ENCODE measurements around the gene ARFGAP3.

Gene ARFGAP3

DNA sequence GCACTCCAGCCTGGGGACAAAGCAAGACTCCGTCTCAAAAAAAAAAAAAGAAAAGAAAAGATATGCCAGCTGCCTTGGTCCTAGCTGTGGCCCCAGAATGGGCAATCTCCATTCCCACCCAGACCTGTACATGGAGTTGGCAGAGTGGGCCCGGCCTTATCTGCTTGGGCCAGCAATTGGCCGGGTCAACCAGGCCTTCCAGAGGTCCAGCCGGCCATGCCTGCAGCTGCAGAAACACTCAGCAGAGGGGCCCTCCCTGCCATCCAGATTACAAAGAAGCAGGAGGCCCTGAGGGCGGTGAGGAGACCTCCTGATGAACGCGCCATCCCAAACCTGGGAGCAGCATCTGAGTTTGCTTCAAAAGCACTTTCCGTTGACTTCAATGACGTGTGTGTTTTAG lies 26.9 kb upstream of the ARFGAP3 start:
- no peak for DNase-seq

DNA sequence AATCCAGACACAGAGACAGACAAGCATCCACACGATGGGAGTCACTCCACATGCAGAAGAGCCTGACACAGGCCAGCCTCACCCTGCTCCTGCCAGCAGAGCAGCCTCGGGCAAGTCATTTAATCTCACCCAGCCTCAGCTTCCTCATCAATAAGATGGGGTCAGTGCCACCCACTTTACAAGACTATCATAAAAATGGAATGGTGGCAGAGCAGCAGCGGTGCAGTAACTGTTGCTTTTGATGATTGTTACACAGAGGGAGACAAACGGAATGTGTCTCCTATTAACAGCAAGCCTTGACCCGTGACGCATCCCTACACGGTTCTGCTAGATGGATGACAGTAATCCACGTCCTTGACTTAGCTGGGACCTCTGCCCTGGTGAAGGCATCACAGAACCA lies 26.0 kb upstream of the ARFGAP3 start:
- no peak for DNase-seq

DNA sequence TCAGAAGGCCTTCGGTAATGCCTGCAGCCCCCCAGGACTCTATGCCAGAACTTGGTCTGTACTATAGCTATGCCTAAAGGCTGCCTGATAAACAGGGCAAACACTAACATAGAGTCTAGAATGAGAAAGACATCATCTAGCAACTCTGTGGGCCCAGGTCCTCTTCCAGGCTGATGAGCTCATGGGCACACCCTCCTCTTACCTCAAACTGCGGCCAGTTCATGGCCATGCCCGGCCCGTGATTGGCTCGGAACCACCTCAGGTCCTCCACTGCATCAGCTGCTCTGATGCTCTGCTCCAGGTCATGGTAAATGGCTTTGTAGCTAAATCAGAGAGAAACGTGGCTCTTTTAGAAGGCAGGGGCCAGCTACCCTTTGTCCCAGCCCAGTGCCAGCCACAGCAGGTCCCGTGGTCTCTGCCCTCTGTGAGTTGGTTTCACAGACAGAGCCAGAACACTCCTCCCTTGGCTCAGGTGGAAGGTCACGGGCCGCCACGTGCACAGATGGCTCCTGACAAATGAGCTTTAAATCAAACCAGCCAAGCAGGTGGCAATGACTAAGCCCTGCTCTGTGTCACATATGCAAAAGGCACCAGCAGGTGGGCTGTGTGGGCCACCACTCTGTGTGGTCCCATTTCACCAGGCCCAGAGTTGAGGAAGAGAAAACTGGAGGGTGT lies 25.0 kb upstream of the ARFGAP3 start:
- DNase-seq = no peak

DNA sequence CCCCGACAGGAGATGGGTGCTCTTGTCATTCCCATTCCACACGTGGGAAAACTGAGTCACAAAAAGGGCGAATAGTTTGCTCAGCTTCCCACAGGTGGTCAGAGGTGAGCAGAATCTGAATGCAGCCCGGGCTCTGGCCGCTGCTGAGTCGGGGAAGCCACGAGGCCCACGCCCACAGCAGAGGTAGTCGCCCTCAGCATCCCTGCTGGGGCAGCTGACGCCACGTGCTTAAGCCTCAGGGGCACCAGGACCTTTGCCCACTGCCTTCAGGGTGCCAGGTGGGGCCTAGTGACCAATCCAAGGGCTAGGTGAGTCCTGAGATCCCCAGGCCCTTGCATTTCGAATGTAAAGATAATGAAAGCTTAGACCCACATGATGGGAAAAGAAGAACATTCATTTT lies 24.2 kb upstream of the ARFGAP3 start:
- no peak for DNase-seq

DNA sequence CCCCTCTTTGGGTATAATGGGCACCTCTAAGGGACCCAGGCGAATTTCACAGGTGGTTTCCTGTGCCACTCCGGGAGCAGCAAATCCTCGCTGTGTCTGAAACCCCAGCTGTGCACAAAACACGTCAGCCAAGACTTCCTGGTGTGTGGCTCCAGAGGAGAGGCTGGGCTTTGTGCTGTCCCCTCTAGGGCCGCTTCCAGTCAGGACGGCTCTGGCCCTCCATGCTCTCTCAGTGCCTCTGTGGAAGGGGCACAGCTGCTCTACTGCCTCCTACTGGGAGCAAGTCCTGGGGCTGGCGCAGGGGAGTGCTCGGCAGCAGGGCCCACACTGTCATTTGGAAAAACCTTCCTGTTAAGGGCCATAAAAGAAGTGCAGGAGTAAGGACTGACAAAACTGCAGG lies 23.7 kb upstream of the ARFGAP3 start:
- DNase-seq = no peak

DNA sequence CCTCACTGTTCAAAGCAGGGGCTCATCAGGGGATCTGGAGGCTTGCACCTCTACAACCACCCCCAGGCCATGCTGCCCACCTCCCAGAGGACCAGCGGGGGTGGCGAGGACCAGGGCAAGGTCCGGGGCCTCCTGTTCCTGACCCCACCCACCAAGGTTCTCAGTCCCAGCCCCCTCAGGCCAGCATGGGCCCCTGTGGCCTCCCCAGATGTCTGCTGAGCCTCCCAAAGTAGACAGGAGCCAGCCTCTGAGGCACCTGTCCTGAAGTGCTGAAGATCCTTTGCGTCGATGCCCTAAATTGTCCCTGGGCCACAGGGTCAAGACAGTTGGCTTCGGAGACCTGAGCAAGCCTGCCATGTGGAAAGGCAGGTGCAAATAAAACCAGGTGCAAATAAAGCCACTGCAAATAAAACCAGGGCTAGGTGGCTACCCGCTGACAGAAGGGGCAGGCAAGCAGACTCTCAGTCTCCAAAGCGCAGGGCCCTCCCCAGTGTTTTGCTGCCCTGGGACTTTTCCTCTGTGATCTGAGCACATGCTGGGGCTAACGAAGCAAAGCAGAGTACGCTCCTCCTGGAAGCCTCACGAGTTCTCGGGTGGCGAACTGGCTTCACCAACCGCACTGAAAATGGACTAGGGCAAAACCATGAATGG lies 22.4 kb upstream of the ARFGAP3 start:
- DNase-seq = no peak

DNA sequence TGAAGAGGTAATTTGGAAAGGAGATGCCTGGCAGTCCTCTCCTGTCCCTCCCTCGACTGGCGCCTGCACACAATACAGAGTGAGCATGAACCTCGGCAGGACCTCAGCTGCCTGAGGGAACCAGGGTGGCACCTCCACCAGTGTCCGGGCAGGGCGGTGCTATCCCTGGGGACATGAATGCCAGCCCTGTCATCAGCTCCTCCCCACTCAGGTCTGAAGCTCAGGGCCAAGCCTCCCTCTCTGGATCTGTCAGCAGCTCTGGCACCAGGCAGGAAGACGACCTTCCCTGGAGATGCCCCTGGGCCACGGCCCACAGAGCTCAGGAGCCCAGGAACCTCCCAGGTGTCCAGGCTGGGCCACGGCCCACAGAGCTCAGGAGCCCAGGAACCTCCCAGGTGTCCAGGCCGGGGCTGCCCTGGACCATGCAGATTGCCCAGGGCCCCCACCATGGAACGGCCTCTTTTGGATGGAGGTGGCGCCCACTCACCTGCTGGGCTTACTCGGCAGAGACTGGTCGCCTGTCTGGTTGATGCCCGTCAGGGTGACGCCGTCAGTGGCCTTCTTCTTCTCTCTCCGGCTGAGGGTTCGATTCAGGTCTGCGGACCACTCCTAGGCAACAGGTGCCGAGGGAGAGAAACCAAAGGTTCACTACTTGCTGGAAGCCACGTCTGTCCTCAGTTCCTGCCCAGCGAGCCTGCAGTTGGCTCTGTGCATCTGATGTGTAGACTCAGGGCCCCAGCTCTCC lies 21.7 kb upstream of the ARFGAP3 start:
- DNase-seq = no peak

DNA sequence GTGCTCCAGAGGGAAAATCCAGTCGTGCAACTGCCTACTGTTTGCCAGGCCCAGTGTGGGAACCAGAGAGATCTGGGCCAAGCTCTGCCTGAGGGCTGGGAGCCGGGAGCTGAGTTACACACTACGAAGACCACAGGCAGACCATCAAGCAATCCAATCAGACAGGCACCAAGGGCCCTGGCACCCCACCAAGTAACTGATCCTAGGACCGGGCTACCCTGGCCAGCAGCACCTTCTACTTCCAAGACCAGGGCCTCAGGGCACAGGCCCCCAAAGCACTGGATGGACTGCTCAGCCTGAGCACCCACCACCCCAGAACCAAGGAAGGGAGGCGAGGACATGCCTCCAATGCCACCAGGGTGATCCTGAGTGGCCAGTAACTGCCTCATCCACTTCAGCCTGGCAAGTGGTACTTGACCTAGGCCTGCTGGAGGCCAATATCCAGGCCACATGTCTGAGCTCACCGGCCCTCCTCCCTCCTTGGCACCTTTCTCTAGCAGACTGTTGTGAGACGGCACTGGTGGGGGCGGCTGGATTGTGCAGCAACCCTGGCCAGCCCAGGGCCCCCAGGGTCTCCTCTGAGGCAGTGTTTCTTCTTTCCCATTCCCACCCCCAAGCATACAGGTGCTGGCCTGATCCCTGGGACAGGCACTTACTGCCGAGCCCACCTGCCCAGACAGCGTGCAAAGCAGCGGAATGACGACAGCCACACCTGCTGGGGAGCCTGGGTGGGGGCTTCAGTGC lies 20.7 kb upstream of the ARFGAP3 start:
- no peak for DNase-seq

DNA sequence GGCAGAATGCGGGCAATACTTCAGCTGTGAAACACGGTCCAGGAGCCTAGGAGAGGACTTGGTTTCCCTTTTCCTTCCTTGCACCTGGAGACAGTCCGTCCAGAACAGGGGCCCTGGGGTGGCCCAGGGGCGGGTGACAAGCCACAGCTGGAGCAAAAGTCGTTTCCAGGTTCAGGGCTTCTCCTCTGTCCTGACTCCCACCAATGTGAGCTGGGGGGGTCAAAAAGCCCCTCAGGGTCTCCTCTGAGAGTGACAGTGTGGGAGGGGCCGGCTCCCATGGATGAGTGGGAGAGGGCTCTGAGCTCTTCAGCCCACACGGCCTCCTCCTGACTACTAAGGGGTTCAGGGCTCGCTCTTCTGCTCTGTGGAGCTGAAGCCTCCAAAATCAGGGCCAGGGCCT lies 20.1 kb upstream of the ARFGAP3 start:
- DNase-seq = no peak

DNA sequence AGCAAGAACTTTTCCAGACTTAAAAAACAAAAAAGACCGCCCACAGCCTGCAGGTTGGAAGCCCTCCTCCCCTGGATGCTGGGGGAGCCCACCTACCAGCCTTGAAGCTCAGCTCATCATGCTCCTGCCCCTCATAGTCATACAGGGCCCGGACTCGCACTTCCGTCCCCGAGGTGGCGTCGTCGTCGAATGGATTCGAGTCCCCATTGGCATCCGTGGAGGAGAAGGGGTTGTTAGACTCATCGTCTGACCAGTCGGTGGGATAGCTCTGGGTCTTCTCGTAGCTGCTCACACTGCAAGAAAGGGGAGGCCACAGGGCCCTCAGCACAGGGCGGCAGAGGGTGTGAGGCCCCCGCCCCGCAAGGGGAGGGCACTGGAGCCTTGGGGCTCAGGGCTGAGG lies 19.0 kb upstream of the ARFGAP3 start:
- no peak for DNase-seq

DNA sequence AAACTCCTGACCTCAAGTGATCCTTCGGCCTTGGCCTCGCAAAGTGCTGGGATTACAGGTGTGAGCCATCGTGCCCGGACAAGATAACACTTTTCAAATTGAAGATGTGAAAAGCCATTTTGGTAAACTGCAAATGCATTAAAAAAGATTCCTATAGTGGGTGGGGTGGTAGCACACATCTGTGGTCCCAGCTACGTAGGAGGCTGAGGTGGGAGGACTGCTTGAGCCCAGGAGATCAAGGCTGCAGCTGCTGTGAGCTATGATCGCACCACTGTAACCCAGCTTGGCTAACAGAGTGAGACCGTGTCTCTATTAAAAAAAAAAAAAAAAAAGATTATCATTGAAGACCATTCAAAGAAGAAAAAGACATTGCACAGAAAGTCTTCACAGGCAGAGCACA lies 16.9 kb upstream of the ARFGAP3 start:
- no peak for DNase-seq

DNA sequence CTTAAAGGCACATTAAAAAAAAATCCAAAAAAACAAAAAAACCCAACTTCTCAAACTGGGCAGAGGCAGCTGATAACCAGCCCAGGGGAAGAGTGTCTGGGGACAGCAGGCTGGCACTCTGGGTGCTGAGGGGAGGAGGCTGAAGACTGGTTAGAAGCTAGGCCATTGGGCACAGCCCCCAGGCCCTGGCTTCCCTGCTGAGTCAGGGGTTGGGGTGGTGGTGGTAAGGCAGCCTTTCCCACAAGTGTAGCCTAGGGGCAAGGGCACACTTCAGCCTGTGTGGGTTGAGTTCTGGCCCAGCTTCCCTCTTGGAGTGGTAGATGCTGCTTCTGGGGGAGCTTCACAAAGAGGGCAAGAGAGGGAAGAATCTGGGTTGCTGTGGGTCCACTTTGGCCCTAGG lies 16.3 kb upstream of the ARFGAP3 start:
- no peak for DNase-seq

DNA sequence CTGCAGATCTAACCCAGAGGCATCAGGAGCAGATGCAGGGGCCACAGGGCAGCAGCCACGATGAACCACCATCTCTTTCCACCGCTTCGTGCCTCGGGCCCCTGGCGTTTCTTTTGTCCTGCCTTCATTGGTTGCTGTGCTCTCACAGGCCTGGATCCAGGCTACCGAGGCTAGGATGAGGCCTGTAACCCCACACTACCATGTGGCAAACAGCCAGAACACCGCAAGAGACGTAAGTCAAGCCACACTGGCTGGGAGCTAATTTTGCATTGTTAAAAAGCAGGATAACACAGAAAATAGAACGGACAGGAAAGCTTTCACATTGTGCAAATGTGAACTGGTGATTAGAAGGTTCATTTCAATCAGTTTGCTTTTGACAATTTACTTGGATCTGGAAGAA lies 15.7 kb upstream of the ARFGAP3 start:
- DNase-seq = no peak

DNA sequence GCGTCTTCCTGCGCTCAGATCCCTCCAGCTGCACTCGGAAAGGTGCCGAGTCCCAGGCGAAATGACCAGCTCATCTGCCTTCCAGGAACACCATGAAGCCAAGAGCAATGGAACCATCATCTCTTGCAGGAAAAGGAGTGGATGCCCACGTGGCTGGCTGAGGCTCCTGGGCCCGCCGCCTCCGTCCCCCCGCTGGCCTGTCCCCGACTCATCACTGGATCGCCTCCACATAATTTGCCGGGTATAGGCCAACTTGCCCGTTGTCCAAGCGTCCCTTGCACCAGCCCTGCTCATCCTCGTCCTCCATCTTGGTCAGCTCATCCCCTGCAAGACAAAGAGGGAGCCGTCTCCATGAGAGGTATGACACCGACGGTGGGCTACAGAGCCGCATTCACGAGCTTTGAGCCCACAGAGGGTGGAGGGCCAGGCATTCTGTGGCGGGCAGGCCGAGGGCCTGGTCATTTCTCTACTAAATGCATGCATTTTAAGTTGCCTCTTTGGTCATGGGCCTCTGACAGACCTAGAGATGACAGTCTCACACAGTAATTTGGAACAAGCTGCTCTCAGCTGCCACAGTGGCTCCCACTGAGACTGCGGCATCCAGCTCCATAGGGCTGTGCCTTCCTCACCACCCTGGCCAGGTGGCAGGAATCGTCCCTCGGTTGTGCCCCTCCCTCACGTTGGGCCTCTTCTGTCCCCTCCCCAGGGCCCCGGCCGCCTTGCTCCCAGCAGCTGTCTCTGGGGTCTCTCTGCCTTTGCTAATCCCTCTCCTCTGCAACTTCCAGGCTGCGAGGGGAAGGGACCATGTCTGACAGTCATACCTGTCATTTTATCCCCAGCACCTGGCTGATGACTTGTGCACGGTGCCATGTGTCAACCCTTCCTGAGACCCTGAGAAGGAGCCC lies 14.3 kb upstream of the ARFGAP3 start:
- DNase-seq = no peak

DNA sequence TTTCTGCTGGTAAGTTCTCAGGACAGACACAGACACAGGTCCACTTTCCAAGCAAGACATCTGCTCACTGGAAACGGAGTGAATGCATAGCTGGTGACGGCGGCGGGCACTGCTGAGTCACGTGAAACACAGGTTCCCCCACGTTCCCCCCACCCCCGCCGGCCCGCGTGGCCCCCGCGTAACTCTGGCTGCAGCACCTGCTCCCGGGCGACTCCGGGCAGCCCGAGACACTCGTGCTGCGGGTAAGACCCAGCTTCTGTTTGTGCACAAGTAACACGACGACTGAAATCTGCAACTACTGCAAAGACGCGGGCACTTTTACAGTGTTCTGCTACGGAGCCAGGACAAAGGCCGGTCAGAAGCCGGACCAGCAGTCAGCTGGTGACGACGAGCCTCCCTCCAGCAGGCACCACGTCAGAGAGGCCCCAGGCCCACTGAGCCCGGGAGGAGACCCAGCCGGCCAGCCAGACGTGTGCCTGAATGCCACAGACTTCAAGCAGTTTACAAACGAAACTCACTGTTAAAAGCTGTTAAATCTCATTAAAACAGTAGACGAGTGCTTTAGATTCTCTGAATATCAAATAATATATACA lies 12.9 kb upstream of the ARFGAP3 start:
- no peak for DNase-seq

DNA sequence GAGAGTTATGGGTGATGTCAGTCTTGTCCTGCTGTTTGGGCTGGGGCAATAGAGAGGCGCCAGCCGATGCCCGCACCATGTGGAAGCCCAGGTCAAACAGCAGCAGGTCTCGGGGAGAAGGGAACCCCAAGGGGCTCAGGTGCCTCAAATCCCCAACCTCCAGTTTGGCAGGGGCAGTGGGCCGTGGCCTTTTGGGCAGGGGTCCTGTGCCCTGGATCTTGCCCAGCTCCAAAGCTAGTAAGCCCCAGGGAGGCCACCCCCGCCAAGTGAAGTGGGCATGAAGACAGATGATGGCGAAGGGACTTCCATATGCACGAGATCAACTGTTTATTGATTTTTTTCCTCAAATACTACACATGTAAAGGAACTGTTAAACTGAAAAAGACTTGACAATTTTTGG lies 12.4 kb upstream of the ARFGAP3 start:
- no peak for DNase-seq

DNA sequence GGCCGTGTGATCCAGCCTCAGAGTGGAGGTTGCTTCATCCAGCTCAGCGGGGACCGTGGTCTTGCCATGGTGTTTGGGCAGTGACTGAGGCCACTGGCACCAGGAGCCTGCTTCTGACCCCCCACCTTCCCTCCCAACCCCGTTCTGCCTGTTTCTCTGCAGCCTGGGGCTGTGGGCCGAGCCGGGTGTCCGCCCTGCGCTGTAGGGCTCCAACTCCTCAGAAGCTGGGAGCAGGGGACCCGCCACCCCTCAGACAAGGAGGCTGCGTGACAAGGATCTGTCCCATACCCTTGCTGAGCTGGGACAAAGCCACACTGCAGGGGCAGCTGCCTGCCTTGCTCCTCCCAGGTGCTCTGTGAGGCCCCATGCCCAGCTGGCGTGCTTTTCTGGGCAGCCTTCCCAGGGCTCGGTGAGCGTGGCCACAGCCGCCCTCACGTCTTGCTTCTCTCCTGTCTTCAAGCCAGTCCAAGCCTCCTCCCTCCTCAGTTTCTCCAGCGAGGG lies 11.7 kb upstream of the ARFGAP3 start:
- no peak for DNase-seq

DNA sequence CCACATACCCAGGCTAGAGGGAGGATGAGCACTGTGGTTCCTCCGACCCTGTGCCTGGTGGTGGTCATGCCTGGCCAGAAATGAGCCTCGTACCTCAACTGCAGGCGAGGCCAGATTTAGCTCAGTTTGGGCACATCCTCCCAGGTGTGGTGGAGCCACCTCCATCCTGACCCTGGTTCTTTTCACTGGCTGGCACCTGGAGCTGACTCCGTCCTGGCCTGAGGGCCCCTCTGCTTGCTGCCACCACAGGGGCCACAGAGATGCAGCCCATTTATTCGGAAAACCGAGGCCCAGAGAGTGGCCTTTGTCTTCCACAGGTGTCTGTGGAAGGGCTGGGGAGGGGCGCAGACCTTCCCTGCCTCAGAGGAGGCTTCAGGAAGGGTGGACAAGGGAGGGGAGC lies 9.0 kb upstream of the ARFGAP3 start:
- DNase-seq = no peak

DNA sequence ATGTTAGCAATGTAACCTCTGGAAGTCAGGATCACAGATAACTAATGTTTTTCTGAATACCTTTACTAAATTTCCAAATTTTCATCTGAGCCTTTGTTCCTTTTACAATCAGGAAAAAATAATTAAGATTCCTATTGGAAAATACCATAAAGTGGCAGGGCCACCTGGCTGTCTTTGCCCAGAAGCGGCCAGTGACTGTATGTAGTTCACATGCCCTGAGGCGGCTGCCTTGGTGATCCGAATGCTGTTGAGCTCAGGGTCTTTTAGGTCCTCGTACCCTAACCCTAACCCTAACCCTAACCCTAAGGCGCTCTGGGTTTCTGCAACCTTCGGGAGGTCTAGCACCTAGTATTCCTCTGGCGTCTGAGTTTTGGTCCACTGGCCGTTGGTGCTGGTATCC lies 8.5 kb upstream of the ARFGAP3 start:
- no peak for DNase-seq

DNA sequence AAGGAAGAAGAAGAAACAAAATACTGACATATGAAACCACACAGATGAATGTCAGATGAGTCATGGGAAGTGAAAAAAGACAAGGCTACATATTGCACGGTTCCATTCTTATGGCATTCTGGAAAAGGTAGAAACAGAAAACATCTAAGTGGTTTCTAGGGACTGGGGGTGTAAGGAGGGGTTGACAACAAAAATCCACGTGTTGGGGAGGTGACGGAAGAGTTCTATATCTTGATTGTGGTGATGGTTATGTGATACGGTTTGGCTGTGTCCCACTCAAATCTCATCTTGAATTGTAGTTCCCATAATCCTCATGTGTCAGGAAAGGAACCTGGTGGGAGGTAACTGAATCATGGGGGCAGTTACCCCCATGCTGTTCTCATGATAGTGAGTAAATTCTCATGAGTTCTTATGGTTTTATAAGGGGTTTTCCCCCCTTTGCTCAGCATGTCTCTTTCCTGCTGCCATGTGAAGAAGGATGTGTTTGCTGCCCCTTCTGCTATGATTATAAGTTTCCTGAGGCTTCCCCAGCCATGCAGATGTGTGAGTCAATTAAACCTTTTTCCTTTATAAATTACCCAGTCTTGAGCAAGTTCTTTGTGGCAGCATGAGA lies 6.4 kb upstream of the ARFGAP3 start:
- no peak for DNase-seq

DNA sequence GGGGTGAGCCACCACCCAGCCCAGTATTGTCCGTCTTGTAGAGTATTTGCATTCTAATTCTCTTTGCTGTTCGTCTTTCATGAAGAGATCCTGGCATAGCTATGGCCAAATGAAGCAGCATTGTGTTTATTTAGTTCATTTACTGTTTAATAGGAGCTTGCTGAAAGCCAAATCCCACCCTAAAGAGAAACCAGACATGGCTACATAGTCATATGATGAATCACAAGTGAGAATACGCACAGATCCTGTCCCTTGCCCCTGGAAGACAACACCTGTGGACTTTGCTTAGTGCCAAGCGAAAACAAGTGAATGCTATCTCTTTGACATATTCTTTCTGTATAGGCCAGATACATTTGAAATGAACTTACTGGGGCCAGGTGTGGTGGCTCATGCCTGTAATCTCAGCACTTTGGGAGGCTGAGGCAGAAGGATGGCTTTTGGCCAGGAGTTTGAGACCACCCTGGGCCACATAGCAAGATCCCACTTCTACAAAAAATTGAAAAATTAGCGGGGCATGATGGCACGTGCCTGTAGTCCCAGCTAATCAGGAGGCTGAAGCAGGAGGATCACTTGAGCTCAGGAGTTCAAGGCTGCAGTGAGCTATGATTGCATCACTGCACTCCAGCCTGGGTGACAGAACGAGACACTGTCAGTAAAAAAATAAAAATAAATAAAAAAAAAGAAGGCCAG lies 5.1 kb upstream of the ARFGAP3 start:
- DNase-seq = no peak
